WTC11 (cell line): ENCODE data around the gene TTI1. TPM values are rescaled to one million over a fixed set of nuclear protein-coding genes. Genes with fewer than 3 reads are reported as not detected.

Experiments
- ATAC-seq: fragments of 200-7000 bp; cut with Tn5 transposase; 2 replicates; pipeline ENCODE4 v1.10.0; 2021; ENCODE audit warnings: mild to moderate bottlenecking, moderate library complexity
- CTCF ChIA-PET: fragments of 300-600 bp; sonication (Branson Sonifier 250); formaldehyde crosslinking; loops from one replicate; lab custom pipeline; 2021; ENCODE audit warnings: antibody characterized with exemption; lab: Charles Lee
- POLR2A ChIA-PET: fragments of 350-600 bp; sonication (Branson Sonifier 250); formaldehyde crosslinking; loops from one replicate; lab custom pipeline; 2021; ENCODE audit warnings: antibody characterized with exemption; lab: Charles Lee
- DNase-seq: peaks from one replicate; pipeline ENCODE4 v3.0.0; 2021; ENCODE audit warnings: low spot score
- H3K27ac Mint-ChIP-seq: 2 replicates; pipeline ENCODE4 v1.8.0; 2021; ENCODE audit warnings: mixed read lengths
- H3K27me3 Mint-ChIP-seq: 2 replicates; pipeline ENCODE4 v1.8.0; 2021; ENCODE audit warnings: low read depth, mild to moderate bottlenecking, moderate library complexity, mixed read lengths
- H3K36me3 Mint-ChIP-seq: 2 replicates; pipeline ENCODE4 v1.8.0; 2021; ENCODE audit warnings: mixed read lengths
- H3K4me1 Mint-ChIP-seq: 2 replicates; pipeline ENCODE4 v1.8.0; 2022; ENCODE audit warnings: mixed read lengths
- H3K4me3 Mint-ChIP-seq: 2 replicates; pipeline ENCODE4 v1.8.0; 2021; ENCODE audit warnings: mild to moderate bottlenecking, moderate library complexity, mixed read lengths
- H3K9me3 Mint-ChIP-seq: 2 replicates; pipeline ENCODE4 v1.8.0; 2021; ENCODE audit warnings: mixed read lengths
- ATF1 ChIP-seq: sonication (generic); formaldehyde crosslinking; IDR thresholded peaks from 2 replicates; pipeline ENCODE4 v1.8.1; 2023; ENCODE audit warnings: mild to moderate bottlenecking, moderate library complexity, missing genetic modification reagents
- GRHL2 ChIP-seq: fragments of 250-450 bp; sonication (Bioruptor Pico); IDR thresholded peaks from 2 replicates; pipeline ENCODE4 v1.8.0; 2022; ENCODE audit warnings: mild to moderate bottlenecking, moderate library complexity; ENCODE audit not compliant: insufficient replicate concordance, severe bottlenecking
- JAZF1 ChIP-seq: fragments of 250-450 bp; sonication (Bioruptor Pico); IDR thresholded peaks from 2 replicates; pipeline ENCODE4 v1.9.0; 2021; ENCODE audit warnings: moderate library complexity, mild to moderate bottlenecking, inconsistent platforms
- MXD4 ChIP-seq: fragments of 250-450 bp; sonication (Bioruptor Pico); IDR thresholded peaks from 2 replicates; pipeline ENCODE4 v1.8.0; 2021; ENCODE audit warnings: mild to moderate bottlenecking, moderate library complexity, borderline replicate concordance
- NFE2L1 ChIP-seq: sonication (generic); formaldehyde crosslinking; IDR thresholded peaks from 2 replicates; pipeline ENCODE4 v1.8.1; 2023; ENCODE audit warnings: missing genetic modification reagents
- NR3C1 ChIP-seq: sonication (generic); formaldehyde crosslinking; conservative IDR thresholded peaks from 2 replicates; pipeline ENCODE4 v1.8.1; 2023; ENCODE audit warnings: low read depth, mild to moderate bottlenecking, missing genetic modification reagents
- OVOL2 ChIP-seq: fragments of 250-450 bp; sonication (Bioruptor Pico); IDR thresholded peaks from 2 replicates; pipeline ENCODE4 v1.9.0; 2021; ENCODE audit warnings: mild to moderate bottlenecking, borderline replicate concordance
- PRRX2 ChIP-seq: fragments of 250-450 bp; sonication (Bioruptor Pico); IDR thresholded peaks from 2 replicates; pipeline ENCODE4 v1.8.0; 2021; ENCODE audit warnings: mild to moderate bottlenecking
- SMAD4 ChIP-seq: sonication (generic); formaldehyde crosslinking; IDR thresholded peaks from 2 replicates; pipeline ENCODE4 v1.8.0; 2022; ENCODE audit warnings: mild to moderate bottlenecking, missing genetic modification reagents
- TCF7 ChIP-seq: sonication (generic); formaldehyde crosslinking; IDR thresholded peaks from 2 replicates; pipeline ENCODE4 v1.8.0; 2022; ENCODE audit warnings: mild to moderate bottlenecking, low read depth, missing genetic modification reagents, moderate library complexity
- ZNF232 ChIP-seq: sonication (generic); formaldehyde crosslinking; IDR thresholded peaks from 2 replicates; pipeline ENCODE4 v1.8.0; 2022; ENCODE audit warnings: mild to moderate bottlenecking, missing genetic modification reagents
- ZNF263 ChIP-seq: sonication (generic); formaldehyde crosslinking; IDR thresholded peaks from 2 replicates; pipeline ENCODE4 v1.8.1; 2022; ENCODE audit warnings: low read depth, mild to moderate bottlenecking, moderate library complexity, missing genetic modification reagents
- ZNF317 ChIP-seq: sonication (generic); formaldehyde crosslinking; IDR thresholded peaks from 2 replicates; pipeline ENCODE4 v1.8.1; 2023; ENCODE audit warnings: low read depth, mild to moderate bottlenecking, moderate library complexity, missing genetic modification reagents, borderline replicate concordance
- total RNA-seq: library from RNA; stranded (reverse); gene quantifications from 3 replicates; pipeline ENCODE4 v1.2.3, GENCODE V29; 2021
- TF ChIP-seq, protein P1 (sequence below): fragments of 250-450 bp; sonication (Bioruptor Pico); IDR thresholded peaks from 2 replicates; pipeline ENCODE4 v1.9.0; 2021; ENCODE audit warnings: mild to moderate bottlenecking
- TF ChIP-seq, protein P2 (sequence below): sonication (generic); formaldehyde crosslinking; conservative IDR thresholded peaks from 2 replicates; pipeline ENCODE4 v1.8.1; 2022; ENCODE audit warnings: mild to moderate bottlenecking, missing genetic modification reagents
- TF ChIP-seq, protein P3 (sequence below): sonication (generic); formaldehyde crosslinking; conservative IDR thresholded peaks from 2 replicates; pipeline ENCODE4 v1.8.1; 2023; ENCODE audit warnings: mild to moderate bottlenecking, low read depth, missing genetic modification reagents, moderate library complexity
- TF ChIP-seq, protein P4 (sequence below): sonication (generic); formaldehyde crosslinking; IDR thresholded peaks from 2 replicates; pipeline ENCODE4 v1.8.1; 2023; ENCODE audit warnings: mild to moderate bottlenecking, missing genetic modification reagents
- TF ChIP-seq, protein P5 (sequence below): fragments of 250-450 bp; sonication (Bioruptor Pico); conservative IDR thresholded peaks from 2 replicates; pipeline ENCODE4 v1.9.0; 2021; ENCODE audit warnings: mild to moderate bottlenecking
- TF ChIP-seq, protein P6 (sequence below): sonication (generic); formaldehyde crosslinking; IDR thresholded peaks from 2 replicates; pipeline ENCODE4 v1.8.1; 2023; ENCODE audit warnings: mild to moderate bottlenecking, missing genetic modification reagents
- TF ChIP-seq, protein P7 (sequence below): sonication (generic); formaldehyde crosslinking; IDR thresholded peaks from 2 replicates; pipeline ENCODE4 v1.8.1; 2023; ENCODE audit warnings: mild to moderate bottlenecking, missing genetic modification reagents, borderline replicate concordance

The TTI1 gene
- total RNA-seq, 1 experiment from 2014 or later, result 43.5 TPM

DNA sequence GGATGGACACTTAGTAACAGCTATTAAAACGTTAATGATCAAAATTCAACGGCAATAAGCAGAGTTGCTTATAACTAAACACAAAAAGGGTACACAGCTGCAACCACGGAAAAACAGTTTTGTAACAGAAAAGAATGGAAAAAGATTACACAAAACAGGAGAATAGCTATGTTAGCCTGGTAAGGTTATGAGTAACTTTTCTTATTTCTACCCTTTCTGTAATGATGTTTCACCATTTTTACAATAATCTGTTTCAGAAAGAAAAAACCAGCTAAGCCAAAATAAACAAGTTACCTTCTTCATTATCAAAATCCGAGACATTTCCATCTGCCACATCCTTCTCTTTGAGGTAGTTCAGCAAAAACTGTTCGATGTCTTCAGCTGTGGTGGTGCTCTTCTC is 27.4 kb downstream of the TTI1 start (continued):
- TF ChIP-seq OVOL2 (CRISPR knock-in tag) (no peak), SMAD4 (CRISPR knock-in tag) (no peak)

DNA sequence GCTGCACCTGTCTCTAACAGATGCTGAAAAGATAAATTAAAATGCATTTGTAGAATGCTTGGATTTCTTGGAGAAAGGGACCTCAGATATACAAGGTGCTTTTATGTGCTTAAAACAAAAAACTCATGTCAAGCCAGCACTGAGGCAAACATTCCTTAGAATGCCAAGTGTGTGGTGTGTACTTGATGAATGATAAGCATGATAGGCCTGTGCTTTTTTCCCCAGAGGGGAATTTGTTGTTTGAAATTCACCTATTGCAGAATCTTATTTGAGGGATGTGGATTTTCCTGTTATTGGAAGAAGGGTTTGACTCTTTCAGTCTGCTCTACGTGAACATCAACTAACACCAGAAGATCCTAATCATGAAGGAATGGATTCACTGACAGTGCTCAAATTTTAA is 28.8 kb downstream of the TTI1 start:
- CTCF ChIA-PET, result interaction anchor here (1.1 kb wide), 1 partner anchor 53 kb away, joined by 3 read pairs; no protein-coding TSS in a partner anchor

More for the DNA sequence above, 28.8 kb downstream of the TTI1 start:
- ATAC-seq (no peak), DNase-seq (no peak)
- no peaks in the 10 kb centered on the region for H3K4me1 Mint-ChIP-seq
- no peak overlapping the region for H3K4me3 Mint-ChIP-seq
- H3K36me3 Mint-ChIP-seq, result peaks cover 40% of the 10 kb centered on the region
- TF ChIP-seq, protein P1, sequence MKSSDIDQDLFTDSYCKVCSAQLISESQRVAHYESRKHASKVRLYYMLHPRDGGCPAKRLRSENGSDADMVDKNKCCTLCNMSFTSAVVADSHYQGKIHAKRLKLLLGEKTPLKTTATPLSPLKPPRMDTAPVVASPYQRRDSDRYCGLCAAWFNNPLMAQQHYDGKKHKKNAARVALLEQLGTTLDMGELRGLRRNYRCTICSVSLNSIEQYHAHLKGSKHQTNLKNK (CRISPR knock-in tag), result no peak
- TF ChIP-seq, protein P2, sequence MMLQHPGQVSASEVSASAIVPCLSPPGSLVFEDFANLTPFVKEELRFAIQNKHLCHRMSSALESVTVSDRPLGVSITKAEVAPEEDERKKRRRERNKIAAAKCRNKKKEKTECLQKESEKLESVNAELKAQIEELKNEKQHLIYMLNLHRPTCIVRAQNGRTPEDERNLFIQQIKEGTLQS (CRISPR knock-in tag), result no peak
- TF ChIP-seq JAZF1 (CRISPR knock-in tag) (no peak), ZNF232 (no peak), MXD4 (no peak), NFE2L1 (no peak), NR3C1 (CRISPR knock-in tag) (no peak), GRHL2 (CRISPR knock-in tag) (no peak), ZNF317 (CRISPR knock-in tag) (no peak), ATF1 (no peak), TCF7 (no peak), PRRX2 (no peak), ZNF263 (no peak)
- TF ChIP-seq, protein P3, sequence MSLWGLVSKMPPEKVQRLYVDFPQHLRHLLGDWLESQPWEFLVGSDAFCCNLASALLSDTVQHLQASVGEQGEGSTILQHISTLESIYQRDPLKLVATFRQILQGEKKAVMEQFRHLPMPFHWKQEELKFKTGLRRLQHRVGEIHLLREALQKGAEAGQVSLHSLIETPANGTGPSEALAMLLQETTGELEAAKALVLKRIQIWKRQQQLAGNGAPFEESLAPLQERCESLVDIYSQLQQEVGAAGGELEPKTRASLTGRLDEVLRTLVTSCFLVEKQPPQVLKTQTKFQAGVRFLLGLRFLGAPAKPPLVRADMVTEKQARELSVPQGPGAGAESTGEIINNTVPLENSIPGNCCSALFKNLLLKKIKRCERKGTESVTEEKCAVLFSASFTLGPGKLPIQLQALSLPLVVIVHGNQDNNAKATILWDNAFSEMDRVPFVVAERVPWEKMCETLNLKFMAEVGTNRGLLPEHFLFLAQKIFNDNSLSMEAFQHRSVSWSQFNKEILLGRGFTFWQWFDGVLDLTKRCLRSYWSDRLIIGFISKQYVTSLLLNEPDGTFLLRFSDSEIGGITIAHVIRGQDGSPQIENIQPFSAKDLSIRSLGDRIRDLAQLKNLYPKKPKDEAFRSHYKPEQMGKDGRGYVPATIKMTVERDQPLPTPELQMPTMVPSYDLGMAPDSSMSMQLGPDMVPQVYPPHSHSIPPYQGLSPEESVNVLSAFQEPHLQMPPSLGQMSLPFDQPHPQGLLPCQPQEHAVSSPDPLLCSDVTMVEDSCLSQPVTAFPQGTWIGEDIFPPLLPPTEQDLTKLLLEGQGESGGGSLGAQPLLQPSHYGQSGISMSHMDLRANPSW (CRISPR knock-in tag), result no peak
- TF ChIP-seq, protein P4, sequence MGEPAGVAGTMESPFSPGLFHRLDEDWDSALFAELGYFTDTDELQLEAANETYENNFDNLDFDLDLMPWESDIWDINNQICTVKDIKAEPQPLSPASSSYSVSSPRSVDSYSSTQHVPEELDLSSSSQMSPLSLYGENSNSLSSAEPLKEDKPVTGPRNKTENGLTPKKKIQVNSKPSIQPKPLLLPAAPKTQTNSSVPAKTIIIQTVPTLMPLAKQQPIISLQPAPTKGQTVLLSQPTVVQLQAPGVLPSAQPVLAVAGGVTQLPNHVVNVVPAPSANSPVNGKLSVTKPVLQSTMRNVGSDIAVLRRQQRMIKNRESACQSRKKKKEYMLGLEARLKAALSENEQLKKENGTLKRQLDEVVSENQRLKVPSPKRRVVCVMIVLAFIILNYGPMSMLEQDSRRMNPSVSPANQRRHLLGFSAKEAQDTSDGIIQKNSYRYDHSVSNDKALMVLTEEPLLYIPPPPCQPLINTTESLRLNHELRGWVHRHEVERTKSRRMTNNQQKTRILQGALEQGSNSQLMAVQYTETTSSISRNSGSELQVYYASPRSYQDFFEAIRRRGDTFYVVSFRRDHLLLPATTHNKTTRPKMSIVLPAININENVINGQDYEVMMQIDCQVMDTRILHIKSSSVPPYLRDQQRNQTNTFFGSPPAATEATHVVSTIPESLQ (CRISPR knock-in tag), result no peak
- TF ChIP-seq, protein P5, sequence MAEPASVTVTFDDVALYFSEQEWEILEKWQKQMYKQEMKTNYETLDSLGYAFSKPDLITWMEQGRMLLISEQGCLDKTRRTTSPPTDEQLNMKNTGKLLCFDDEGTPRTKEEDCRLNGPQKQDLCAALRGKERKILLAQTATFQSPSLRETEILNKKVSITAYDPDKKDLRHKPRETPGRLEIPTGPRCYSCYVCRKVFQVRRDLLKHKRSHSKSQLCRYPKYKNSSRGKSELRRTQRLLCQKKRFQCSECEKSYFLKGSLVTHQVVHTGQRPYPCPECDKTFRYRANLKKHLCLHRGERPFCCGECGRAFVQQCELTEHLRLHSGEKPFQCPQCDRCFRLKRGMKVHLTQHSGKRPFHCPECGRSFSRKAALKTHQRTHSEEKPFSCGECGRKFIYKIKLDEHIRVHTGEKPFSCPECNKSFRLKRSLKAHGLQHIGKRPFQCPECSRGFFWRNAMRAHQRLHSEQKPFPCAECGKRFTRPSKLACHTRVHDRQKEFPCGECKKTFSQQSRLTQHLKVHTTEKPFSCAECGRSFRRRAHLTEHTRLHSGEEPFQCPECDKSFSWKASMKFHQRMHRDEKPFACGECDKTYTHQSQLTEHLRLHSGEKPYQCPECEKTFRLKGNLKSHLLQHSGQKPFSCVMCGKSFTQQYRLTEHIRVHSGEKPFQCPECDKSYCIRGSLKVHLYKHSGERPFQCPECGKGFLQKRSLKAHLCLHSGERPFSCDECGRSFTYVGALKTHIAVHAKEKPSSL (CRISPR knock-in tag), result no peak
- TF ChIP-seq, protein P6, sequence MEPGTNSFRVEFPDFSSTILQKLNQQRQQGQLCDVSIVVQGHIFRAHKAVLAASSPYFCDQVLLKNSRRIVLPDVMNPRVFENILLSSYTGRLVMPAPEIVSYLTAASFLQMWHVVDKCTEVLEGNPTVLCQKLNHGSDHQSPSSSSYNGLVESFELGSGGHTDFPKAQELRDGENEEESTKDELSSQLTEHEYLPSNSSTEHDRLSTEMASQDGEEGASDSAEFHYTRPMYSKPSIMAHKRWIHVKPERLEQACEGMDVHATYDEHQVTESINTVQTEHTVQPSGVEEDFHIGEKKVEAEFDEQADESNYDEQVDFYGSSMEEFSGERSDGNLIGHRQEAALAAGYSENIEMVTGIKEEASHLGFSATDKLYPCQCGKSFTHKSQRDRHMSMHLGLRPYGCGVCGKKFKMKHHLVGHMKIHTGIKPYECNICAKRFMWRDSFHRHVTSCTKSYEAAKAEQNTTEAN (CRISPR knock-in tag), result no peak
- TF ChIP-seq, protein P7, sequence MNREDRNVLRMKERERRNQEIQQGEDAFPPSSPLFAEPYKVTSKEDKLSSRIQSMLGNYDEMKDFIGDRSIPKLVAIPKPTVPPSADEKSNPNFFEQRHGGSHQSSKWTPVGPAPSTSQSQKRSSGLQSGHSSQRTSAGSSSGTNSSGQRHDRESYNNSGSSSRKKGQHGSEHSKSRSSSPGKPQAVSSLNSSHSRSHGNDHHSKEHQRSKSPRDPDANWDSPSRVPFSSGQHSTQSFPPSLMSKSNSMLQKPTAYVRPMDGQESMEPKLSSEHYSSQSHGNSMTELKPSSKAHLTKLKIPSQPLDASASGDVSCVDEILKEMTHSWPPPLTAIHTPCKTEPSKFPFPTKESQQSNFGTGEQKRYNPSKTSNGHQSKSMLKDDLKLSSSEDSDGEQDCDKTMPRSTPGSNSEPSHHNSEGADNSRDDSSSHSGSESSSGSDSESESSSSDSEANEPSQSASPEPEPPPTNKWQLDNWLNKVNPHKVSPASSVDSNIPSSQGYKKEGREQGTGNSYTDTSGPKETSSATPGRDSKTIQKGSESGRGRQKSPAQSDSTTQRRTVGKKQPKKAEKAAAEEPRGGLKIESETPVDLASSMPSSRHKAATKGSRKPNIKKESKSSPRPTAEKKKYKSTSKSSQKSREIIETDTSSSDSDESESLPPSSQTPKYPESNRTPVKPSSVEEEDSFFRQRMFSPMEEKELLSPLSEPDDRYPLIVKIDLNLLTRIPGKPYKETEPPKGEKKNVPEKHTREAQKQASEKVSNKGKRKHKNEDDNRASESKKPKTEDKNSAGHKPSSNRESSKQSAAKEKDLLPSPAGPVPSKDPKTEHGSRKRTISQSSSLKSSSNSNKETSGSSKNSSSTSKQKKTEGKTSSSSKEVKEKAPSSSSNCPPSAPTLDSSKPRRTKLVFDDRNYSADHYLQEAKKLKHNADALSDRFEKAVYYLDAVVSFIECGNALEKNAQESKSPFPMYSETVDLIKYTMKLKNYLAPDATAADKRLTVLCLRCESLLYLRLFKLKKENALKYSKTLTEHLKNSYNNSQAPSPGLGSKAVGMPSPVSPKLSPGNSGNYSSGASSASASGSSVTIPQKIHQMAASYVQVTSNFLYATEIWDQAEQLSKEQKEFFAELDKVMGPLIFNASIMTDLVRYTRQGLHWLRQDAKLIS (CRISPR knock-in tag), result no peak
- no peak overlapping the region for H3K27ac Mint-ChIP-seq
- POLR2A ChIA-PET, result no interaction called here
- no peaks in the 10 kb centered on the region for H3K27me3 Mint-ChIP-seq
- H3K9me3 Mint-ChIP-seq, result no peaks in the 10 kb centered on the region
